ENCODE results near the gene MITF. TPM values are rescaled to one million over a fixed set of nuclear protein-coding genes. Genes with fewer than 3 reads are reported as not detected.

Gene MITF
- total and polyA plus RNA-seq, 3 donors from 2014 or later = 5.5 to 9.0 (median 5.8) TPM

DNA sequence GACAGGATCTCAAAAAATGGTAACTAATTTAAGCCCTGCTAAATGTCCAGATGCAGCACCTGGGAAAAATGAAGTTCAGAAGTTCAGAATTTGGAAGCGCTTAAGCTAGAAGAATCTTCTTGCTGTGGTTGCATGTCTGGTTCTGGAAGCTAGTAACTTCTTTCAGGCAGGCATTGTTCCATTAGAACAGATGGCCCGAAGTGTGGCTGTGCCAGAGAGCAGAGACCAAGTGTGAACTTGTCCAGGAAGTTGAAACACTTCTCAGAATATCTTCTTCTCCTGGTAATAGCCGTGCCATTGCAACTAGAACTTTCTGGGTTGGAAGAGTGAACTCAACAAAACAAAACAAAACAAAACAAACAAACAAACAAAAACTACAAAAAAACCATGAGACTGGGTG lies 80.0 kb downstream of the MITF start:
- intact Hi-C loops (cut with DNase I; ENCODE audit: low total_unique reads) = no loop called here
- TF ChIP-seq CTCF (IDR thresholded peaks at IDR 0.05) = no peak
- TF ChIP-seq POLR2A (IDR thresholded peaks at IDR 0.05) = no peak
- 31 to 60% methylated on average over 3 of the region's 3 CpGs for WGBS, 2 donors
- peak; percentile 36 for DNase-seq
- H3K4me3 ChIP-seq = no peak overlapping the region
- H3K36me3 ChIP-seq (ENCODE audit: low read depth, missing control alignments) = no peaks in the 10 kb centered on the region
- no peak overlapping the region for H3K27ac ChIP-seq
- no peaks in the 10 kb centered on the region for H3K9me3 ChIP-seq
- no peaks in the 10 kb centered on the region for H3K4me1 ChIP-seq
- H3K27me3 ChIP-seq = no peaks in the 10 kb centered on the region

DNA sequence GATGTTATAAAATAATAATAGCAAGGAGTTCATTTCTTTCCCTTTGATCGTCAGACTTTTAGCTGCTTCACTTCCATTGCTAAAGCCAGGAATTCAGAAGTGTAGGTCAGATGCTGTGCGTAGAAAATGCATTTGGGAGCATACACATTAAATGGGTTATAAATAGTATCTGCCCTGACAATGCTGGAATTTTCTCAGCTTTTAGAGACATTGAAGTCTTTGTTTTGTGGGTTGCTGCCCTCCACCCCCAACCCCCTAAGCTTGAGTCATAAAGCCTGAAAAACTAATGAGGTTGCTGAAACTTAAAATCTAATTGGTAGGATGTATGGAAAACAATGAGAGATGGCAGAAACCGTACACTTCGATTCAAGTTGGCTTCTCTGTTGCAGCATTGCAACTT lies 81.9 kb downstream of the MITF start:
- TF ChIP-seq POLR2A (IDR thresholded peaks at IDR 0.05) = no peak
- no peak for TF ChIP-seq CTCF (IDR thresholded peaks at IDR 0.05)
- Histone ChIP-seq H3K9me3 (no peaks in the 10 kb centered on the region), H3K4me3 (no peak overlapping the region), H3K27ac (peak overlapping the region in 1 of 2 donors; percentile 0), H3K27me3 (no peaks in the 10 kb centered on the region), H3K36me3 (ENCODE audit: low read depth, missing control alignments) (no peaks in the 10 kb centered on the region), H3K4me1 (no peaks in the 10 kb centered on the region)
- DNase-seq = no peak
- intact Hi-C loops (cut with DNase I; ENCODE audit: low total_unique reads) = no loop called here
- WGBS, 2 donors = 87 to 93% methylated on average over 4 of the region's 4 CpGs

DNA sequence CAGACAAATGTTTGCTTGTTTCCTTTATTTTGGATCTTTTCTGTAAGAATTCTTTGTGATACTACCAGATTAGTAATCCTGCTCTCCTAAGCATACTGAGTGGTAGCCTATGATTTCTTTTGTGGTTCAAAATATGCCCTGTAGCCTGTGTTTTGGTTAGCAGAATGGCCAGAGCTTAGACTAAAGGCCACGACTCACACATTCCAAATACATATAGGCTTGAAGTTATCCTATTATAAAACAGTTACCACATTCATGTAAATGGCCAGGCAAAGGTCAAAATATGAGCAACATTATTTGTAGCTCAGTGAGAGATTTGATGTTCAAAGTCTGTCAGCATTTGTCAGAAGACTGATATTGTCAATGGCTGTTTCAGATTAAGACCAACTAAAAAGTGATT lies 84.5 kb downstream of the MITF start:
- Histone ChIP-seq H3K4me1 (no peaks in the 10 kb centered on the region), H3K27ac (no peak overlapping the region), H3K36me3 (ENCODE audit: low read depth, missing control alignments) (no peaks in the 10 kb centered on the region), H3K9me3 (no peaks in the 10 kb centered on the region), H3K4me3 (no peak overlapping the region), H3K27me3 (no peaks in the 10 kb centered on the region)
- intact Hi-C loops (cut with DNase I; ENCODE audit: low total_unique reads) = no loop called here
- WGBS, 2 donors = 88 to 97% methylated on average over 1 of the region's 1 CpG
- DNase-seq = no peak
- no peak for TF ChIP-seq POLR2A (IDR thresholded peaks at IDR 0.05)
- no peak for TF ChIP-seq CTCF (IDR thresholded peaks at IDR 0.05)

DNA sequence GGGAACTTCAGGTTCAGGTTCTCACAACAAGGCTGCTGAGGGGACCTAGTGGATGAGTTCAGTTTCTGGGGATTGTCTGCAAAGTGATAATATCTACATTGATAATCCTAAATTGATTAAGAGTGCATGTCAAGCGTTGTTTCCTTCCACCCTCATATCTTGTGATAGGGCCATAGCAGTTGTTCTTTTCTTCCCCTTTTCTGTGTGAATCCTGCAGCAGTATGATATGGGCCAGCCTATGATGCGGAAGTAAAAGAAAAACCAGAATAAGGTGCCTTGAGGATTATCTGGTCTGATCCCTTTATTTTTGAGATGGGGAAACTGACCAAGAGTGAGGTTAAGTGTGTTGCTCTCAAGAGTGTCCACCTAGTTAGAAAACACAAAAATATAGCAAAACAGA lies 86.2 kb downstream of the MITF start:
- H3K9me3 ChIP-seq = no peaks in the 10 kb centered on the region
- no peak overlapping the region for H3K4me3 ChIP-seq
- intact Hi-C loops (cut with DNase I; ENCODE audit: low total_unique reads) = no loop called here
- no peaks in the 10 kb centered on the region for H3K27me3 ChIP-seq
- WGBS, 2 donors = 85 to 93% methylated on average over 2 of the region's 2 CpGs
- H3K27ac ChIP-seq = no peak overlapping the region
- no peak for TF ChIP-seq CTCF (IDR thresholded peaks at IDR 0.05)
- no peak for TF ChIP-seq POLR2A (IDR thresholded peaks at IDR 0.05)
- H3K36me3 ChIP-seq (ENCODE audit: low read depth, missing control alignments) = no peaks in the 10 kb centered on the region
- DNase-seq = no peak
- H3K4me1 ChIP-seq = no peaks in the 10 kb centered on the region

DNA sequence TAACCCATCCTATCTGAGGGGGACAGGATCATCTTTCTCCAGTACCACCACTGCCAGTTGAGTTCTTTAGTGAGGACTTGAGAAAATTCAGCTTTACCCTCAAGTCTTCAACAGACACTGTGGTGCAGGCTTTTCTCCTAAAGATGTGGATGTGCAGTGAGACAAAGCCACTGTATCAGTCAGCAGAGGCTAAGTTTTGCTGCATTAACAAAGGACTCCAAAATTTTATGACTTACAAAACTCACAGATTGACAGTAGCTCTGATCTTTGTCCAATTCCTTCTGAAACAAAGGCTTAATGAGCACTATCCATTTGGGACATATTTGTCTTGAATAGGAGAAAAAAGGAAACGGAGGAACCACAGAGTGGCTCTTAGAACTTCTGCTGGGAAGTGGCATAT lies 87.9 kb downstream of the MITF start:
- WGBS, 2 donors = 86 to 100% methylated on average over 1 of the region's 1 CpG

More for the DNA sequence above, 87.9 kb downstream of the MITF start:
- intact Hi-C loops (cut with DNase I; ENCODE audit: low total_unique reads) = no loop called here
- no peak overlapping the region for H3K27ac ChIP-seq
- no peaks in the 10 kb centered on the region for H3K4me1 ChIP-seq
- no peaks in the 10 kb centered on the region for H3K27me3 ChIP-seq
- no peaks in the 10 kb centered on the region for H3K9me3 ChIP-seq
- DNase-seq = no peak
- no peaks in the 10 kb centered on the region for H3K36me3 ChIP-seq (ENCODE audit: low read depth, missing control alignments)
- no peak for TF ChIP-seq CTCF (IDR thresholded peaks at IDR 0.05)
- TF ChIP-seq POLR2A (IDR thresholded peaks at IDR 0.05) = no peak
- H3K4me3 ChIP-seq = no peak overlapping the region
